ENCODE data around the gene AP1M2.
"Not testable (repeated sequence)": the region's sequence is repeated elsewhere in the genome, so short reads cannot be mapped to it uniquely, and the experiment has no call there.

The AP1M2 gene

GRCh38 chr19:10538204-10538983 is 48.7 kb downstream of the AP1M2 start:
- DNase-seq (ENCODE audit: low read depth): no peak

- no peak for DNase-seq (ENCODE audit: low read depth)
Observed at GRCh38 chr19:10537668-10538067, 49.4 kb downstream of the AP1M2 start.

- no peak for DNase-seq (ENCODE audit: low read depth)
Observed at GRCh38 chr19:10535613-10536012, 51.5 kb downstream of the AP1M2 start.

GRCh38 chr19:10533646-10534386 is 53.3 kb downstream of the AP1M2 start:
- no peak for DNase-seq (ENCODE audit: low read depth)

GRCh38 chr19:10532457-10532856 is 54.7 kb downstream of the AP1M2 start:
- no peak for DNase-seq (ENCODE audit: low read depth)

- not testable (repeated sequence) for DNase-seq (ENCODE audit: low read depth)
Observed at GRCh38 chr19:10526887-10527286, 60.2 kb downstream of the AP1M2 start.

DNA sequence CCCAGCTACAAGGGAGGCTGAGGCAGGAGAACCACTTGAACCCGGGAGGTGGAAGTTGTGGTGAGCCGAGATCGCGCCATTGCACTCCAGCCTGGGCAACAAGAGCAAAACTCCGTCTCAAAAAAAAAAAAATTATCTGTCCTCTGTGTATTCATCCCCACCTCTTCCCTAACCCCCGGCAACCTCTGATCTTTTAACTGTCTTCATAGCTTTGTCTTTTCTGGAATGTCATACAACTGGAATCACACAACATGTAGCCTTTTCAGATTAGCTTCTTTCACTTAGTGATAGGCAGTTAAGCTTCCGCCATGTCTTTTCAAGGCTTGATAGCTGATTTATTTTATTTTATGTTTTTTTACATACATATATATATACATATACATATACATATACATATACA is 61.5 kb downstream of the AP1M2 start:
- DNase-seq (ENCODE audit: low read depth): no peak

GRCh38 chr19:10523135-10523636 is 63.9 kb downstream of the AP1M2 start:
- no peak for DNase-seq (ENCODE audit: low read depth)
